PFSK-1 (cell line): Measurements from ENCODE around the gene RNF175.

Source experiments
- POLR2AphosphoS5 ChIP-seq: IDR thresholded peaks from 2 replicates; pipeline ENCODE4 v1.6.1; 2012; ENCODE audit warnings: low read depth, mild to moderate bottlenecking, control low read depth, low read length, moderate library complexity
- SIN3A ChIP-seq: IDR thresholded peaks from 2 replicates; pipeline ENCODE4 v1.6.1; 2012; ENCODE audit warnings: mild to moderate bottlenecking, low read length, moderate library complexity, borderline replicate concordance; ENCODE audit not compliant: insufficient read depth
- TAF1 ChIP-seq: IDR thresholded peaks from 2 replicates; pipeline ENCODE4 v1.6.1; 2012; ENCODE audit warnings: low read length, control low read depth, borderline replicate concordance; ENCODE audit not compliant: insufficient read depth

DNA sequence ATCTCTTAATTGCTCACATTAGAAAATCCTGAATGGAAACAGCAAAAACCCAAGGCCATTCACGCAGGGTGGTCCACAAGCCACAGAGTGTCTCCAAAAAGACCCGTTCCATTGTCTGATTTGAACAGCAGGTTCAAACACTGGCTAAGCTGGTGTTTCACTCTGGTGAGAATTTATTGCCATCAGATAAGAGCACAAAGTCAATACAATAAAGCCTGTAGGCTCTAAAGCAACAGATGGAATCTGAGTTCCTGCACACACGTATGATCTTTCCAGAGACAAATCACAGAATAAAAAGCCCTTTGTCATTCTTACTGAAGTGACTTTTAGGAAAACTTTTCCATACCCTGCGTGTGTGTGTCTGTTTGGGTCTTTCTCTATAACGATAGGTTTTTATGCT, 34.2 kb upstream of the RNF175 start:
- no peak for TF ChIP-seq TAF1
- TF ChIP-seq SIN3A, result no peak
- TF ChIP-seq POLR2AphosphoS5, result no peak
